Activated CD4-positive, alpha-beta T cell treated with anti-CD3 and anti-CD28 coated beads, Interleukin-2, amount 10 ng/mL, durations not matched to agents 24 days and 14 days (primary cell): Measurements from ENCODE around the gene SARS1. TPM values are rescaled to one million over a fixed set of nuclear protein-coding genes. Genes with fewer than 3 reads are reported as not detected.

Source experiments
- DNase-seq: peaks from one replicate; pipeline ENCODE4 v3.0.0; 2022
- H3K27ac Mint-ChIP-seq: one replicate; pipeline ENCODE4 v1.8.0; 2022; ENCODE audit warnings: mild to moderate bottlenecking, mixed read lengths
- H3K27me3 Mint-ChIP-seq: one replicate; pipeline ENCODE4 v1.8.0; 2022; ENCODE audit warnings: mixed read lengths
- H3K36me3 Mint-ChIP-seq: one replicate; pipeline ENCODE4 v1.8.0; 2022; ENCODE audit warnings: low read depth, mild to moderate bottlenecking, mixed read lengths
- H3K4me1 Mint-ChIP-seq: one replicate; pipeline ENCODE4 v1.8.0; 2021; ENCODE audit warnings: mixed read lengths
- H3K4me3 Mint-ChIP-seq: one replicate; pipeline ENCODE4 v1.8.0; 2022; ENCODE audit warnings: mild to moderate bottlenecking, moderate library complexity, mixed read lengths
- H3K9me3 Mint-ChIP-seq: one replicate; pipeline ENCODE4 v1.8.0; 2021; ENCODE audit warnings: mixed read lengths
- intact Hi-C: fragments of 100-400 bp; cut with micrococcal nuclease; formaldehyde crosslinking; loops from one replicate; pipeline ENCODE4 v1.15.1; 2023
- total RNA-seq: library from RNA; stranded (reverse); gene quantifications from 2 replicates; pipeline ENCODE4 v1.2.3, GENCODE V29; 2022

Gene SARS1
- total RNA-seq, 1 donor from 2014 or later = 150 TPM

DNA sequence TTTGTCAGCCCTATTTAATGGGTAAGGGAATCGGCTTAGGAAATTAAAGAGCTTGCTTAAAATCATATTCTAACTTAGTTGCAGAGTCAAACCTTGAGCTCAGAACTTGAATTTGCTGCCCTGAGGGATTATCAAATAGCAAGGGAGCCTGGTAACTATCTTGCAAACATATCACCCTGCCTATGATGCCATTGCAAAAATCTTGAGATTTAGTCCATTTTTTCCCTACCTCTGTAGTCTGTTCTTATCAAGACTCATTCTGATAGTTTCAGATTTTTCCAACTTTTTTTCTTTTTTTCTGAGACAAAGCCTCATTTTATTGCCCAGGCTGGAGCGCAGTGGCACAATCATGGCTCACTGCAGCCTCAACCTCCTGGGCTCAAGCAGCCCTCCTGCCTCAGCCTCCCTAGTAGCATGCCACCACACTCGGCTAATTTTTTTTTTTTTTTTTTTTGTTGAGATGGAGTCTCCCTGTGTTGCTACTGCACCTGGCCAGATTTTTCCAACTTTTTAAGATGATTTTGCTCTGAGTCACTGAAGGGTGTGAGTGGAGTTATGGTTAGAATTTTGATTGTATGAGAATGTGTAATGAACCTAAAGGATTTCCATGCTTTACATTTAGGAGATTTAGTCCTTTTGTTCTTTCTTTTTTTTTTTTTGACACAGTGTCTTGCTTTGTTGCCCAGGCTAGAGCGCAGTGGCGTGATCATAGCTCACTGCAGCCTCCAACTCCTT is 12.2 kb downstream of the SARS1 start:
- intact Hi-C loops = no loop called here
- H3K27ac Mint-ChIP-seq = peak overlapping the region; percentile 29
- H3K9me3 Mint-ChIP-seq = no peaks in the 10 kb centered on the region
- H3K36me3 Mint-ChIP-seq = peaks cover 55% of the 10 kb centered on the region
- H3K4me1 Mint-ChIP-seq = peaks cover 16% of the 10 kb centered on the region
- no peak for DNase-seq
- no peaks in the 10 kb centered on the region for H3K27me3 Mint-ChIP-seq
- H3K4me3 Mint-ChIP-seq = no peak overlapping the region

- Mint-ChIP-seq H3K27ac (no peak overlapping the region), H3K27me3 (no peaks in the 10 kb centered on the region), H3K4me3 (no peak overlapping the region), H3K4me1 (peaks cover 11% of the 10 kb centered on the region), H3K9me3 (no peaks in the 10 kb centered on the region), H3K36me3 (peaks cover 51% of the 10 kb centered on the region)
- intact Hi-C loops = no loop called here
- no peak for DNase-seq
Observed at GRCh38 chr1:109228167-109228566, 14.4 kb downstream of the SARS1 start.

DNA sequence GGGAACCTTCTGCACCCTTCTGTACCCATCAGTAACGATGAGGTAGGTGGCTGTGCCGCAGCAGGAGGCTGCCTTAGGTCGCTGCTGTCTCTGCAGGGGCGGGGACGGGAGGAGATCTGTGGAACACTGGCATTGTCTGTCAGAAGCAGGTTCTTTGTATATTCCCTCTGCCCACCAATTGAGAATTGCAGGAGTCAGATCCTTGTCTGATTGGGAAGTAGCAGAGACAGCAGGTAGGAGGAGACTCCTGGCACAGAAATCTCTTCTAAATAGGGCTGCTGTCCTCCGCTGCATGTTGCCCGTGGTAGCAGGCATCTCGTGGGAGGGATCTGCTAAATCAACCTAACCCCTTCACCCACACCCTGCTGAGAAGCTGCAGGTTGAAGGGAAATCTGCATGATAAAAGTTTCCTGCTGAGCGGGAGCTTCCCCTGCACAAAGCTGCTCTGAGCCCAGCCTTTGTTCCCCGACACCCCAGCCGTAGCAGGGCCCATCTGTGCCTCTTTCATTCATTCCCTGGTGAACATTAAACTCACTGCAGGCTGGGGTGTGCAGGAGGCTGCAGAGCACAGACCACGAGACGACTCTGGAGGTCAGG is 15.9 kb downstream of the SARS1 start:
- H3K27ac Mint-ChIP-seq = no peak overlapping the region
- H3K9me3 Mint-ChIP-seq = no peaks in the 10 kb centered on the region
- no peak for DNase-seq
- peaks cover 8% of the 10 kb centered on the region for H3K4me1 Mint-ChIP-seq
- intact Hi-C loops = no loop called here
- H3K27me3 Mint-ChIP-seq = no peaks in the 10 kb centered on the region
- H3K36me3 Mint-ChIP-seq = peaks cover 53% of the 10 kb centered on the region
- no peak overlapping the region for H3K4me3 Mint-ChIP-seq

DNA sequence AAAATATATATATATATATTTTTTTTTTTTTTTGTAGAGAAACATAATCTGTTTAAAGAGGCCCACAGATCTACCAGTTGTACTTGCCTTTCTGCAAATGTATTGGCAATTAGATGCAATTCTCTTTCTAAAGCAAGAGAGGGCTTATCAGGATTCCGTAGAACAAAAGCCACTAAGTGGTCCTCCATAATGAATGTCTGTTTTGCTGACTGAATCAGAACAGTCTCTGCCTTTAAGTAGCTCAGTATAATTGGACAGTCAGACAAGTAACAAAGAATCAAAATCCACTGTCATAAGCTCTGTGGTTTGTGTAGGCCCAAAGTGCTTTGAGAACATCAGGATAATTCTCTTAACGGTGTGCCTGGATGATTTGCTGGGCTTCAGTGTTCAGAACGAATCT is 17.3 kb downstream of the SARS1 start:
- Mint-ChIP-seq H3K36me3 (peaks cover 55% of the 10 kb centered on the region), H3K27ac (no peak overlapping the region), H3K4me3 (no peak overlapping the region), H3K4me1 (peaks cover 5% of the 10 kb centered on the region), H3K27me3 (no peaks in the 10 kb centered on the region), H3K9me3 (no peaks in the 10 kb centered on the region)
- DNase-seq = no peak
- intact Hi-C loops = no loop called here

DNA sequence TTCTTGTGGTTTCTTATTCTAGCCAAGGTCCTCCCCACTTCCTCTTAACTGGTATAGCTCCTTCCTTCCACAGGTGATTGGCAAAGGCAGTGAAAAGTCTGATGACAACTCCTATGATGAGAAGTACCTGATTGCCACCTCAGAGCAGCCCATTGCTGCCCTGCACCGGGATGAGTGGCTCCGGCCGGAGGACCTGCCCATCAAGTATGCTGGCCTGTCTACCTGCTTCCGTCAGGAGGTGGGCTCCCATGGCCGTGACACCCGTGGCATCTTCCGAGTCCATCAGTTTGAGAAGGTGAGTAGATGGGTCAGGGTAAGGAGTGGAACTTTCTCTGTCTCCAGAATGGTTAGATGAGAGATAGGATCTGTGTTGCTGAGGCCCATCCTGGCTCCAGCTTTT is 21.4 kb downstream of the SARS1 start:
- Mint-ChIP-seq H3K27ac (peak overlapping the region; percentile 11), H3K4me3 (no peak overlapping the region), H3K9me3 (no peaks in the 10 kb centered on the region), H3K4me1 (peaks cover 5% of the 10 kb centered on the region), H3K36me3 (peaks cover 59% of the 10 kb centered on the region), H3K27me3 (no peaks in the 10 kb centered on the region)
- intact Hi-C loops = no loop called here
- no peak for DNase-seq

GRCh38 chr1:109237512-109237911 is 23.8 kb downstream of the SARS1 start:
- peaks cover 47% of the 10 kb centered on the region for H3K36me3 Mint-ChIP-seq
- no peak for DNase-seq
- peaks cover 9% of the 10 kb centered on the region for H3K27me3 Mint-ChIP-seq
- no peak overlapping the region for H3K27ac Mint-ChIP-seq
- no peaks in the 10 kb centered on the region for H3K9me3 Mint-ChIP-seq
- H3K4me3 Mint-ChIP-seq = no peak overlapping the region
- peaks cover 11% of the 10 kb centered on the region for H3K4me1 Mint-ChIP-seq
- intact Hi-C loops = no loop called here

GRCh38 chr1:109238382-109238781 is 24.7 kb downstream of the SARS1 start:
- H3K27ac Mint-ChIP-seq = no peak overlapping the region
- H3K36me3 Mint-ChIP-seq = peaks cover 44% of the 10 kb centered on the region
- no peak overlapping the region for H3K4me3 Mint-ChIP-seq
- no peaks in the 10 kb centered on the region for H3K9me3 Mint-ChIP-seq
- peaks cover 15% of the 10 kb centered on the region for H3K27me3 Mint-ChIP-seq
- DNase-seq = no peak
- intact Hi-C loops = no loop called here
- peaks cover 11% of the 10 kb centered on the region for H3K4me1 Mint-ChIP-seq

- Mint-ChIP-seq H3K4me3 (no peak overlapping the region), H3K36me3 (peaks cover 44% of the 10 kb centered on the region), H3K27me3 (peaks cover 15% of the 10 kb centered on the region), H3K4me1 (peaks cover 11% of the 10 kb centered on the region), H3K27ac (no peak overlapping the region), H3K9me3 (no peaks in the 10 kb centered on the region)
- intact Hi-C loops = no loop called here
- DNase-seq = no peak
Observed at GRCh38 chr1:109239047-109239408, 25.3 kb downstream of the SARS1 start.

- Mint-ChIP-seq H3K36me3 (peaks cover 41% of the 10 kb centered on the region), H3K27me3 (peaks cover 18% of the 10 kb centered on the region), H3K9me3 (no peaks in the 10 kb centered on the region), H3K4me1 (peaks cover 11% of the 10 kb centered on the region), H3K27ac (no peak overlapping the region), H3K4me3 (no peak overlapping the region)
- DNase-seq = peak; percentile 74
- intact Hi-C loops = no loop called here
Observed at GRCh38 chr1:109239409-109240068, 25.8 kb downstream of the SARS1 start.

- Mint-ChIP-seq H3K4me1 (peaks cover 6% of the 10 kb centered on the region), H3K9me3 (no peaks in the 10 kb centered on the region), H3K27me3 (peaks cover 21% of the 10 kb centered on the region), H3K4me3 (no peak overlapping the region), H3K27ac (no peak overlapping the region), H3K36me3 (peaks cover 34% of the 10 kb centered on the region)
- peak; percentile 75 for DNase-seq
- intact Hi-C loops = loop anchor here (1.0 kb wide), 1 partner anchor 9 kb away; the partner anchor contains the start of gene CELSR2
Observed at GRCh38 chr1:109240158-109241152, 26.7 kb downstream of the SARS1 start.

DNA sequence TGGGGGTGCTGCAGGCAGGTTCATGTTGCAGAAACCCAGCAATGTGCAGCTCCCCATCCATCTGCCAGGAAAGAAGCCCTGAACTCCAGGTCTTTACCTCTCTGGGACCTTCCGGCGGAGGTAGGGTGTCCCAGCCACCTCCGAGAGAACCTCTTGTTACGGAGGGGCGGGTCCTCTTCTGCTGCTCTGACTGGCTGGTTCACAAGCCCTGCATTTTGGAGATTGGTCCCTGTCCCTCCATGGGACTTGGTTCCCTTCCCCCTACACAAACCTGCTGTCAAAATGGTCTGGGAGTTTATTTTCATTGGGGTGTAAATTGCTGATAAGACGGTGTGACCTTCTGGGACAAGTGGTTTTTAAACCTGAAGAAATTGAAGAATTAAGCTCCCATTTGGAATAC is 27.6 kb downstream of the SARS1 start:
- DNase-seq = no peak
- intact Hi-C loops = loop anchor here (1.0 kb wide), 1 partner anchor 8 kb away; the partner anchor contains the start of gene CELSR2
- Mint-ChIP-seq H3K27me3 (peaks cover 21% of the 10 kb centered on the region), H3K4me1 (peaks cover 6% of the 10 kb centered on the region), H3K9me3 (no peaks in the 10 kb centered on the region), H3K4me3 (no peak overlapping the region), H3K27ac (no peak overlapping the region), H3K36me3 (peaks cover 26% of the 10 kb centered on the region)

- peaks cover 26% of the 10 kb centered on the region for H3K27me3 Mint-ChIP-seq
- intact Hi-C loops = loop anchor here (1.0 kb wide), 1 partner anchor 7 kb away; the partner anchor contains the start of gene CELSR2
Observed at GRCh38 chr1:109241841-109242345, 28.2 kb downstream of the SARS1 start.

GRCh38 chr1:109242387-109242786 is 28.7 kb downstream of the SARS1 start:
- peaks cover 6% of the 10 kb centered on the region for H3K4me1 Mint-ChIP-seq
- H3K27ac Mint-ChIP-seq = no peak overlapping the region
- DNase-seq = no peak
- no peak overlapping the region for H3K4me3 Mint-ChIP-seq
- peaks cover 18% of the 10 kb centered on the region for H3K36me3 Mint-ChIP-seq
- H3K9me3 Mint-ChIP-seq = no peaks in the 10 kb centered on the region
- intact Hi-C loops = no loop called here
- peaks cover 26% of the 10 kb centered on the region for H3K27me3 Mint-ChIP-seq

More at GRCh38 chr1:109241841-109242345, 28.2 kb downstream of the SARS1 start:
- DNase-seq = no peak
- H3K4me1 Mint-ChIP-seq = peaks cover 6% of the 10 kb centered on the region
- peaks cover 23% of the 10 kb centered on the region for H3K36me3 Mint-ChIP-seq
- no peak overlapping the region for H3K27ac Mint-ChIP-seq
- H3K4me3 Mint-ChIP-seq = no peak overlapping the region
- H3K9me3 Mint-ChIP-seq = no peaks in the 10 kb centered on the region
